ENCODE data around the gene AMPD3.

AMPD3 gene

GRCh38 chr11:10493041-10493663 is 38.1 kb downstream of the AMPD3 start:
- no peak overlapping the region for H3K27ac ChIP-seq
- ChIA-PET CTCF (no interaction called here), POLR2A (ENCODE audit: low non-redundant PET) (no interaction called here)
- no peak for DNase-seq (ENCODE audit: low spot score)
- no peak for TF ChIP-seq CTCF (conservative IDR thresholded peaks at IDR 0.05; ENCODE audit: low read depth)

DNA sequence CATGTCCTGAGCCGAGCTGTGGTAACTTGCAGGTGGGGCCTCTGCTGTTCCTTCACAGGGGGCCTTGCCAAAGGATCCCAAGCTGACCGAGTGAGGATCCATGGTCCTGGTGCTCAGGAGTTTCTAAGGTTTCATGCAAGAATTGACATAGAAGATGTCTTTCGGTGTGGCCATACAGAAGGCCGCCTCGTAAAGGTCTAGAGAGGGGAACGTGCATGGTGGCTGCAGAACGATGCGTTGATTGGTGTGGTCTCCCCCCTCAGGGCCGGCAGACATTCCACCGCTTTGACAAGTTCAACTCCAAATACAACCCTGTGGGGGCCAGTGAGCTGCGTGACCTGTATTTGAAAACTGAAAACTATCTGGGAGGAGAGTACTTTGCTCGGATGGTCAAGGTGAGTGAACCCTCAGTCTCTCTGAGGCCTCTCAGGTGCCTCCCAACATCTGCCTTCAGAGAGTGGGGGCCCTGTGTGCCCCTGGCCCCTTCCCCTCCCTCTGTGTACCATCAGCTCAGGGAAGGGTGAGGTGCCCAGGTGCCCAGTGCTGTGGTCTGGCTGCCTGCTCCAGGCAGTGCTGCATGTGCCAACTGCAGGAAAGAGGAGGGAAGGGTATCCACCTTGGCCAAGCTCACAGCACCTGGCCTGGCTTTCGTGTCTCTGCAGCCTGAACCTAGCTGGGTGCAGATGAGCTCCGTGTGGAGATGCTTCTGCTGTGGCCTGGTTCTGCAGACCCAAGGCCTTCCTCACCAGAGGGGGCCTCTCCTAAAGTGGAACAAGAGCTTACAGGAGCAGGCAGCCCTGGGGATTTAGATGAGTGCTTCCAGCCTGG is 39.8 kb downstream of the AMPD3 start:
- no peak for DNase-seq (ENCODE audit: low spot score)
- ChIA-PET CTCF (interaction anchor here (0.6 kb wide), 1 partner anchor 35 kb away, joined by 5 read pairs; no protein-coding TSS in a partner anchor), POLR2A (ENCODE audit: low non-redundant PET) (no interaction called here)
- no peak for TF ChIP-seq CTCF (conservative IDR thresholded peaks at IDR 0.05; ENCODE audit: low read depth)
- no peak overlapping the region for H3K27ac ChIP-seq

GRCh38 chr11:10495464-10495786 is 40.4 kb downstream of the AMPD3 start:
- CTCF ChIA-PET, result interaction anchor here (0.6 kb wide), 2 partner anchors 10 to 35 kb away, joined by 3 to 5 read pairs; no protein-coding TSS in a partner anchor
- TF ChIP-seq CTCF (conservative IDR thresholded peaks at IDR 0.05; ENCODE audit: low read depth), result no peak
- H3K27ac ChIP-seq, result no peak overlapping the region
- no peak for DNase-seq (ENCODE audit: low spot score)
- POLR2A ChIA-PET (ENCODE audit: low non-redundant PET), result no interaction called here

GRCh38 chr11:10496296-10496936 is 41.4 kb downstream of the AMPD3 start:
- ChIA-PET CTCF (interaction anchor here (0.7 kb wide), 1 partner anchor 104 kb away, joined by 3 read pairs; no protein-coding TSS in a partner anchor), POLR2A (ENCODE audit: low non-redundant PET) (no interaction called here)
- no peak for DNase-seq (ENCODE audit: low spot score)
- TF ChIP-seq CTCF (conservative IDR thresholded peaks at IDR 0.05; ENCODE audit: low read depth), result no peak
- H3K27ac ChIP-seq, result no peak overlapping the region

DNA sequence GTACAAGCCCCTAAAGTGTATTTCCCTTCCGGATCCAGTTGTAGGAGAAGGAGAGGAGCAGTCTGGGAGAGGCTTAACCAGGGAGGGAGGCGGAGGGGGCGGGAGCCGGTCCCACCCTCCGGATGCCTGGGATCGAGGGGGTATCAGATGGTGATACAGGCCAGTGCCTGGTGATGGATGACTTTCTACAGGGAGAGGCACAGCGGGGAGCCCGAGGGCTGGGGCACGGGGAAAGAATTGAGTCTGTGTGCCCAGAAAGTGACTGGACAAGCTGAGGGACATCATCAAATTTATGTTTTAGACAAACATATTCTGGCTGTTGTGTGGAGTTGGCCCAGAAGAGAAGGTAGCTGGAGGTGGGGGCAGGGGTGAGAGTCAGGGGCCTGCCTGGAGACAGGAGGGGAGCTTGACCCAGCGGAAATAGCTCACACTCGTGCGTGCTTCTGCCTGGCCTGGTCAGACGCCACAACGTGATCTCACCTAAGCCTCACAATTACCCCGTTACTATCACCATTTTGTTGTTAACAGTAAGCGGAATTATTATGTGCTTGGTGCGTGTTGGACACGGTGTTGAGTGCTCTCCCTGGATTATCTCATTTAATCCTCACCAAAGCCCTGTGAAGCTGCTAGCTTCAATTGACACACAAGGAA is 42.4 kb downstream of the AMPD3 start:
- CTCF ChIA-PET, result interaction anchor here (0.6 kb wide), 1 partner anchor 16 kb away, joined by 4 read pairs; no protein-coding TSS in a partner anchor

More for the DNA sequence above, 42.4 kb downstream of the AMPD3 start:
- POLR2A ChIA-PET (ENCODE audit: low non-redundant PET), result interaction anchor here (0.6 kb wide), 1 partner anchor 945 kb away, joined by 4 read pairs; no protein-coding TSS in a partner anchor
- no peak overlapping the region for H3K27ac ChIP-seq
- TF ChIP-seq CTCF (conservative IDR thresholded peaks at IDR 0.05; ENCODE audit: low read depth), result no peak
- DNase-seq (ENCODE audit: low spot score), result no peak

Data from RWPE1 (cell line).